H1 (cell line): Measurements from ENCODE around the gene UBL5. TPM values are rescaled to one million over a fixed set of nuclear protein-coding genes. Genes with fewer than 3 reads are reported as not detected.
A peak's percentile ranks its signal among the peaks of the same experiment; 100 is the strongest.

ENCODE experiments used
- CTCF ChIA-PET: fragments of 300-600 bp; sonication (Branson Sonifier 250); formaldehyde crosslinking; loops from one replicate; lab custom pipeline; 2021; ENCODE audit not compliant: partially characterized antibody; lab: Charles Lee
- POLR2A ChIA-PET: fragments of 300-600 bp; sonication (Branson Sonifier 250); formaldehyde crosslinking; loops from one replicate; lab custom pipeline; 2021; ENCODE audit warnings: inconsistent platforms; ENCODE audit not compliant: partially characterized antibody; lab: Charles Lee
- DNase-seq, 2 experiments: peaks; one replicate each; pipeline versions ENCODE4 v3.0.0 to v3.0.0-alpha.2; 2010 to 2022; ENCODE audit warnings: low spot score in 2 of 2, low read depth in 1 of 2, mixed read lengths in 1 of 2
- FAIRE-seq: peaks from 2 replicates; lab custom pipeline; 2011; peaks lifted over from hg19 to GRCh38; lab: Jason Lieb, UNC
- H2AFZ ChIP-seq: 2 replicates; pipeline ENCODE4 v1.8.1; 2012; ENCODE audit warnings: low read length, inconsistent platforms
- H2AK5ac ChIP-seq: 2 replicates; pipeline ENCODE4 v1.6.1; 2013; ENCODE audit warnings: low read depth, low read length
- H2BK120ac ChIP-seq: replicated peaks from 2 replicates; pipeline ENCODE3; 2013; ENCODE audit warnings: low read depth, low read length, inconsistent platforms
- H2BK12ac ChIP-seq: 2 replicates; pipeline ENCODE4 v1.6.1; 2013; ENCODE audit warnings: low read depth, low read length
- H2BK15ac ChIP-seq: 2 replicates; pipeline ENCODE4 v1.6.1; 2013; ENCODE audit warnings: low read length
- H2BK20ac ChIP-seq: 2 replicates; pipeline ENCODE4 v1.6.1; 2013; ENCODE audit warnings: low read length
- H2BK5ac ChIP-seq: 2 replicates; pipeline ENCODE4 v1.6.1; 2013; ENCODE audit warnings: low read depth, low read length
- H3K14ac ChIP-seq: 2 replicates; pipeline ENCODE4 v1.6.1; 2013; ENCODE audit warnings: inconsistent platforms; ENCODE audit not compliant: insufficient read length
- H3K18ac ChIP-seq: 2 replicates; pipeline ENCODE4 v1.6.1; 2013; ENCODE audit warnings: low read length; ENCODE audit errors: extremely low read depth
- H3K23ac ChIP-seq: 2 replicates; pipeline ENCODE4 v1.6.1; 2013; ENCODE audit warnings: inconsistent platforms; ENCODE audit not compliant: insufficient read length
- H3K23me2 ChIP-seq: 2 replicates; pipeline ENCODE4 v1.6.1; 2013; ENCODE audit warnings: low read depth, low read length
- H3K27ac ChIP-seq: 2 replicates; pipeline ENCODE4 v1.6.1; 2011; ENCODE audit warnings: low read depth, low read length, inconsistent platforms
- H3K27me3 ChIP-seq, 4 experiments: replicated peaks in 1 of 4; 1 replicate in 1 of 4; 2 replicates in 3 of 4; pipeline versions ENCODE4 v1.6.1 to v1.8.1; 2011 to 2013; ENCODE audit warnings: low read length in 3 of 4, mild to moderate bottlenecking in 3 of 4, inconsistent platforms in 2 of 4, mixed read lengths in 2 of 4, moderate library complexity in 1 of 4; ENCODE audit not compliant: control insufficient read depth in 3 of 4, insufficient read depth in 3 of 4; ENCODE audit errors: extremely low read depth in 1 of 4
- H3K36me3 ChIP-seq, 4 experiments: 2 replicates each; pipeline versions ENCODE4 v1.6.1 to v1.8.1; 2011 to 2013; ENCODE audit warnings: mild to moderate bottlenecking in 4 of 4, low read length in 3 of 4, moderate library complexity in 2 of 4, control low read depth in 1 of 4, inconsistent platforms in 1 of 4; ENCODE audit not compliant: insufficient read depth in 4 of 4, control insufficient read depth in 2 of 4
- H3K4ac ChIP-seq: replicated peaks from 2 replicates; pipeline ENCODE3; 2013; ENCODE audit warnings: low read length, low read depth, mixed read lengths, inconsistent platforms; ENCODE audit not compliant: insufficient read length
- H3K4me1 ChIP-seq, 4 experiments: replicated peaks in 1 of 4; 1 replicate in 1 of 4; 2 replicates in 3 of 4; pipeline versions ENCODE4 v1.6.1 to v1.8.1; 2011 to 2013; ENCODE audit warnings: low read length in 3 of 4, inconsistent platforms in 2 of 4, mixed read lengths in 1 of 4; ENCODE audit not compliant: insufficient read depth in 4 of 4, control insufficient read depth in 3 of 4
- H3K4me2 ChIP-seq, 2 experiments: 2 replicates each; pipeline versions ENCODE4 v1.6.1 to v1.8.1; 2011 to 2013; ENCODE audit warnings: low read depth in 2 of 2, low read length in 2 of 2, control low read depth in 1 of 2, inconsistent platforms in 1 of 2, mild to moderate bottlenecking in 1 of 2; ENCODE audit not compliant: insufficient read depth in 1 of 2
- H3K4me3 ChIP-seq, 4 experiments: fragments of 200-600, 300-600 bp in 1 of 4; sonication (generic), shearing (Covaris generic), sonication (Bioruptor Twin) in 1 of 4; 2 replicates each; pipeline versions ENCODE4 v1.5.1 to v1.8.1; 2011 to 2016; ENCODE audit warnings: low read length in 4 of 4, low read depth in 3 of 4, control low read depth in 2 of 4, inconsistent platforms in 2 of 4, mild to moderate bottlenecking in 2 of 4, mixed read lengths in 1 of 4, moderate library complexity in 1 of 4; ENCODE audit not compliant: insufficient read depth in 2 of 4; ENCODE audit errors: extremely low read depth in 1 of 4
- H3K56ac ChIP-seq: replicated peaks from 2 replicates; pipeline ENCODE3; 2013; ENCODE audit warnings: low read depth, mild to moderate bottlenecking, mixed read lengths, low read length, inconsistent platforms; ENCODE audit not compliant: insufficient read length
- H3K79me1 ChIP-seq: 2 replicates; pipeline ENCODE4 v1.6.1; 2013; ENCODE audit warnings: low read depth, low read length, control low read depth
- H3K79me2 ChIP-seq, 2 experiments: 2 replicates each; pipeline versions ENCODE4 v1.6.1 to v1.8.1; 2012 to 2013; ENCODE audit warnings: low read length in 2 of 2, mild to moderate bottlenecking in 2 of 2, inconsistent platforms in 1 of 2; ENCODE audit not compliant: insufficient read depth in 2 of 2, control insufficient read depth in 1 of 2
- H3K9ac ChIP-seq, 4 experiments: replicated peaks in 1 of 4; 1 replicate in 1 of 4; 2 replicates in 3 of 4; pipeline versions ENCODE4 v1.6.1 to v1.8.1; 2011 to 2013; ENCODE audit warnings: low read depth in 3 of 4, low read length in 3 of 4, control low read depth in 2 of 4, mild to moderate bottlenecking in 2 of 4, moderate library complexity in 2 of 4, inconsistent platforms in 1 of 4; ENCODE audit errors: extremely low read depth in 1 of 4
- H3K9me3 ChIP-seq, 2 experiments: 2 replicates each; pipeline versions ENCODE4 v1.6.1 to v1.8.1; 2012 to 2013; ENCODE audit warnings: mild to moderate bottlenecking in 2 of 2, moderate library complexity in 2 of 2, control low read depth in 1 of 2, inconsistent platforms in 1 of 2, low read depth in 1 of 2, low read length in 1 of 2, mixed read lengths in 1 of 2; ENCODE audit not compliant: insufficient read depth in 2 of 2
- H4K20me1 ChIP-seq, 2 experiments: replicated peaks in 1 of 2; 2 replicates each; pipeline versions ENCODE3 to v1.8.1; 2011 to 2013; ENCODE audit warnings: inconsistent platforms in 2 of 2, low read length in 2 of 2, mild to moderate bottlenecking in 1 of 2; ENCODE audit not compliant: insufficient read depth in 2 of 2, control insufficient read depth in 1 of 2
- H4K5ac ChIP-seq: 2 replicates; pipeline ENCODE4 v1.6.1; 2013; ENCODE audit warnings: low read length, low read depth, mixed read lengths, inconsistent platforms; ENCODE audit not compliant: insufficient read length
- H4K8ac ChIP-seq: 2 replicates; pipeline ENCODE4 v1.8.0; 2013; ENCODE audit warnings: mild to moderate bottlenecking, moderate library complexity, low read length, inconsistent platforms; ENCODE audit not compliant: insufficient read depth; ENCODE audit errors: extremely low read depth
- H4K91ac ChIP-seq: replicated peaks from 2 replicates; pipeline ENCODE3; 2013; ENCODE audit warnings: low read length, mixed read lengths, inconsistent platforms; ENCODE audit not compliant: insufficient read length
- ATF2 ChIP-seq: IDR thresholded peaks from 2 replicates; pipeline ENCODE4 v1.6.1; 2012; ENCODE audit warnings: low read length, inconsistent platforms
- CBX8 ChIP-seq: fragments of 300-800, 300-1000 bp; sonication (generic); IDR thresholded peaks from 2 replicates; pipeline ENCODE4 v1.7.1; 2016; ENCODE audit warnings: low read depth, low read length, borderline replicate concordance
- CHD1 ChIP-seq: IDR thresholded peaks from 2 replicates; pipeline ENCODE4 v1.6.1; 2012; ENCODE audit warnings: low read depth, low read length, improper control_type of control experiment
- CREB1 ChIP-seq: IDR thresholded peaks from 2 replicates; pipeline ENCODE4 v1.6.1; 2012; ENCODE audit warnings: inconsistent platforms
- HDAC6 ChIP-seq: IDR thresholded peaks from one replicate; pipeline ENCODE4 v1.7.1; 2012; ENCODE audit warnings: low read depth, mild to moderate bottlenecking, inconsistent platforms, low read length, moderate library complexity
- YY1 ChIP-seq: IDR thresholded peaks from 2 replicates; pipeline ENCODE4 v1.6.1; 2011; ENCODE audit warnings: low read depth, mild to moderate bottlenecking, low read length
- WGBS, 2 experiments: shearing (Covaris generic) in 1 of 2; methylation state at CpG; one replicate each; pipeline versions ENCODE4 v1.1.6 to v1.1.7; 2013 to 2015; ENCODE audit warnings: low lambda C conversion rate in 2 of 2, mixed read lengths in 2 of 2, inconsistent platforms in 1 of 2, low coverage in 1 of 2, missing lambda C conversion rate in 1 of 2; ENCODE audit not compliant: insufficient replicate concordance in 2 of 2, insufficient coverage in 1 of 2, insufficient read length in 1 of 2; ENCODE audit errors: extremely low coverage in 1 of 2, missing lambda C conversion rate in 1 of 2; 5-methylcytosine and 5-hydroxymethylcytosine counted together
- polyA plus RNA-seq, 7 experiments: library from polyadenylated mRNA; depleted of rRNA in 3 of 7; stranded (reverse) in 5 of 7; unstranded in 2 of 7; fragments of >200 nt in 5 of 7; fragments of 200-250 nt in 2 of 7; gene quantifications; 1 replicate in 5 of 7; 2 replicates in 1 of 7; 4 replicates in 1 of 7; pipeline versions ENCODE4 v1.2.1 to v1.2.3, GENCODE V29; 2011 to 2013; ENCODE audit warnings: missing spikeins in 2 of 7, mixed read lengths in 2 of 7
- total RNA-seq: library from RNA; stranded (reverse); fragmentation: NEBNext Ultra II Directional; extraction: Animal tissue kit (Norgen Biotek cat#: 25700); gene quantifications from 2 replicates; pipeline ENCODE4 v1.2.1, GENCODE V29; 2021

Gene UBL5
- total and polyA plus RNA-seq, 2 of the 8 experiments (the other 6 are each of a cell fraction or from before 2014, with no cell fraction given) = 416 to 1,209 TPM

- Histone ChIP-seq H3K4me2 (peak overlapping the region; percentile 90 to 93), H3K4me1 (peaks cover 0 to 5% (median 0%) of the 10 kb centered on the region in 4 experiments; a peak in 2 of 7 replicates), H2AFZ (no peak overlapping the region), H4K5ac (no peak overlapping the region), H3K9ac (peak overlapping the region; percentile 69 to 82 (median 78)), H4K8ac (peak overlapping the region; percentile 66; the same call in 1 of the 2 replicates), H3K27ac (no peak overlapping the region), H3K27me3 (no peaks in the 10 kb centered on the region), H3K79me2 (peaks cover 13 to 39% of the 10 kb centered on the region in 2 experiments), H4K91ac (no peak overlapping the region), H2BK20ac (no peak overlapping the region), H4K20me1 (peaks cover 6 to 7% of the 10 kb centered on the region in 2 experiments), H3K36me3 (peaks cover 4 to 8% (median 8%) of the 10 kb centered on the region in 4 experiments; a peak in 7 of 8 replicates)
- POLR2A ChIA-PET = interaction anchor here (0.7 to 1.7 kb wide), 4 partner anchors 9 to 281 kb away, joined by 4 to 5 read pairs (median 4); partner anchors contain the start of gene FBXL12
- FAIRE-seq = no peak
- CTCF ChIA-PET = no interaction called here
- TF ChIP-seq YY1 (no peak), CHD1 (no peak), CBX8 (no peak), HDAC6 (no peak), ATF2 (no peak), CREB1 (no peak)
- TF ChIP-seq, all 59 proteins: peak for 0
- Histone ChIP-seq H2BK12ac (no peak overlapping the region), H3K4me3 (peak overlapping the region; percentile 77 to 93 (median 90)), H2BK120ac (no peak overlapping the region), H3K18ac (no peak overlapping the region), H2BK15ac (no peak overlapping the region), H3K23ac (no peak overlapping the region), H3K23me2 (peaks cover 9% of the 10 kb centered on the region; the same call in 1 of the 2 replicates), H3K56ac (no peak overlapping the region), H2AK5ac (no peak overlapping the region), H3K79me1 (peaks cover 5% of the 10 kb centered on the region), H3K9me3 (no peaks in the 10 kb centered on the region), H3K4ac (no peak overlapping the region), H2BK5ac (no peak overlapping the region), H3K14ac (no peak overlapping the region)
- DNase-seq = no peak
- WGBS, 2 experiments = 37% methylated on average over 13 of the region's 13 CpGs; no CpG with 5 or more reads in 1 of the 2 experiments
Measured at GRCh38 chr19:9828551-9829063, 889 bp downstream of the UBL5 start.
